Endothelial cell of hepatic sinusoid (primary cell): ENCODE results near the gene PBX3.

Source experiments
- in situ Hi-C: cut with HindIII; loops from 2 replicates; pipeline ENCODE4 v1.10.0; 2017; ENCODE audit warnings: low sequenced_read_pairs

Gene PBX3

DNA sequence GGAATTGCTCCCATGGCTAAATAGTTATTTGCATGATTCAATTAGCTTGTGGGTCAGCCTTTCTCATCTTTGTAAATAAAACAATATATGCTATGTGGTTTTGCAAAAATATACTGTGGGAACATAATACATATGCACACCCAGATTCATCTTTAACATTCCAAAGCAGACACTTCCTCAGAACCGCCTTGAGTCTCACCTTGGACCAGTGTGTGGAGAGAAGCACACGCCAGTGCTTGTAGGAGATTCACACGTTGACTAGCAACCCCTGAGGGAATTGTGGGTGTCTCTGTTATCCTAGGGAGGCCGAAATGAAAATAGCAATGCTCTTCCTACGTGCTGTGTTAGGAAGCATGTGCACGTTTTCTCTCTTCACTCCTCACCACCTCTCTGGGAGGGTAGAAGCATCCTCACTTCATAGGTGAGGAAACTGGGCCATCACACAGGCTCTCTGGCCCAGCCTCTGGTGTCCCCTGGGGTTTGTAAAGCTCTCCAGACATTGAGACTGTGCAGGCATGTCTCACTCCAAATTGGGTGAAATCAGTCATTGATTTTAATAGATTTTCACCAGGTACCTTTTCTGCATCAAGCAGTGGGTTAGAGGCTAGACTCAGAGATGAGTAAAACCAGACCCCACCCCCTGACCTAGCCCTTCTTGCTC, 221.7 kb downstream of the PBX3 start:
- in situ Hi-C loops = no loop called here

DNA sequence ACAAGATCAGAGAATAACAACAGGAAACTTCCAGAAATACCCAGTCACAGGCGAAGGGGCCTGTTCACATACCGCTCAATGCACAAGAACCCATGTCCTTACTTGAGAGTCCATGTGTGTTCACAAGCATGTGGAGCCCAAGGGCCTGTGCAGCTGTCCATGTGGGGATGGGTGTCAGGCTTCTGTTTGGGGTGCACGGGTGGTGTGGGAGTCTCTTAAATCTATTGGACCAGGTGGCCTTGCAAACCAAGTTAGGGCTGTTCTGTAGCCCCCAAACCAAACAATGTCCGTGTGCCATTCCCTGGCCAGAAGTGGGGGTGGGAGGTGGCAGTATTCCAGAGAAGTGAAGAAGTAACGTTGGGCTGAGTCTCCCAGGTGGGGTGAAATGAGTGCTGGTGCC, 222.3 kb downstream of the PBX3 start:
- in situ Hi-C loops = no loop called here

DNA sequence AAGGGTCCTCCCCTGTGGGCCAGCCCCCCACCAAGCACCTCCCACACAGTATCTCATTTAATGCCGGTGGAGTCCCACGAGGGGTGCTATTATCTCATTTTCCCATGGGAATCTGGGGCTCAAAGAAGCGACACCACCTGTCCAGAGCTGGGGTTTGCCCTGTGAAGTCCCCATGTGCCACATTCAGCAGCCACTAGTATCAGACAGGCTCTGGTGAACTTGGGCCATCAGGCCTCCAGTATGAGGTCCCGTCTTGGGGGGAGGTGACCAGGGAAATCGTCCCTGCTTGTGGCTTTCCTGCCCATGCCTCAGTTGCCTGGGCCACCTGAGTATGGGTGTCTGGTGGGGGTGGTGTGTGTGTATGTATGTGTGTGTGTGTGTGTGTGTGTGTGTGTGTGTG, 222.7 kb downstream of the PBX3 start:
- in situ Hi-C loops = no loop called here

DNA sequence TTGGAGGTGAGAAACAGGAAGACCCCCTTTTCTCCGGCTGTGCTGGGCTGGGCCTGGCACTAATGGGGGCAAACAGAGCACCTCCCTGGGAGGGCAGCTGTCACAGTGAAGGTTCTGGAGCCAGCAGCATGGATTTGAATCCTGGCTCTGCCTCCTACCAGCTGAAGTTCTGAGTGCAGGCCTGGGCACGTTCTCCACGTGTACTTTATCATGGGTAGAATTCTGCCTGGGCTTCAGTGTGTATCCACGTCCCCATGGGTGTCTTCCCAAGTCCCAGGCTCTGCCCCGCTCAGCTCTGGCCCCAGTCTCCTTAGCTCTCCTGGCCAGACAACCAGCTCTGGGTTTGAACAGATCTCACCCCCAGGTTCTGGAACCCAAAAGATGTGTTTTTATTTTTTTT, 223.2 kb downstream of the PBX3 start:
- in situ Hi-C loops = no loop called here

DNA sequence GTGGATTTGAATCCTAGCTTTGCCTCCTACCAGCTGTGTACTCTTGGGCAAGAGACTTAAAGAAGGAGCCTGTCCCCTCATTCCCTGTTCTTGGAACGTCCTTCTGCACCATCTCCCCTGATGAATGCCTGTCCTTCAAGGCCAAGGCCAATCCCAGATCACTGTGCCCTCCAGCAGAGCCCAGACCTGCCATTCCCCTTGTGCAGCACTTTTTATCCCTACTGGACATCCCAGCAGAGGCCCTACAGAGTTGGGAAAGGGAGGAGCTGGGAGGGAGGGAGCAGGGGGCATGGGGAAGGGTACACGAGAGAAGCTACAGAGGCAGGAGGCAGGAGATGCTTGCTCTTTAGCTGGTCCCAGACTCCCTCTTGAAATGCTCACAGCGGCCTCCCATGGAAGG, 223.9 kb downstream of the PBX3 start:
- in situ Hi-C loops = no loop called here

DNA sequence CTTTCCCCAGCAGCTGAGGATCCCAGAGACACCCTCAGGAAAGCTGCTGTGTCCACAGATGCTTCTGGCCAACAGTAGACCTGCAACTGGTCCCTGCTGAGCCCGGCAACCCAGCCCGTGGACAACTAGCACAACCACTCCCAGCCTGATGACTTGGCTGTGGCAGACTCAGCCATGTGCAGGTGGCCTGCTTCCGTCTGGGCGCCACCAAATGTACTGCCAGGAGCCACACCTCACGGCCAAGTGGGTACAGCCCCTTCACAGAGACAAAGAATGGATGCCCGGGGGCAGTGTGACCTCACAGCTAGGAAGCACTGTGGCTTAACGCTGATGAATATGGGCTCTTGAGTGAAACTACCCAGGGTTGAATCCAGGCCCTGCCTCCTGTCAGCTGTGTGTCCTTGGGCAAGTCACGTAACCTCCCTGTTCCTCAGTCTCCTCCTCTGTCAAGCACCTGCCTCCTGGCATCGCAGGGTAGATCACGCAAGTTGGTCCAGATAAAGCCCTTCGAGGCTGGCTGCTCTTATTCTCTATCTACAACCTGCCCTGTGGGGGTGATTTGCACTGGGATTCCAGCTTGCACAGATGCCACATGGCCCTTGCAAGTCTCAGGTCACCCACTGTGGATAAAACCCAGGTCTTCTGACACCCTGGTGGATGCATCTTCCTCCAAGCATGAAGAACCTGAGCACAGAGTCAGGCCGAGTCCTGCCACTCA, 225.0 kb downstream of the PBX3 start:
- in situ Hi-C loops = no loop called here

DNA sequence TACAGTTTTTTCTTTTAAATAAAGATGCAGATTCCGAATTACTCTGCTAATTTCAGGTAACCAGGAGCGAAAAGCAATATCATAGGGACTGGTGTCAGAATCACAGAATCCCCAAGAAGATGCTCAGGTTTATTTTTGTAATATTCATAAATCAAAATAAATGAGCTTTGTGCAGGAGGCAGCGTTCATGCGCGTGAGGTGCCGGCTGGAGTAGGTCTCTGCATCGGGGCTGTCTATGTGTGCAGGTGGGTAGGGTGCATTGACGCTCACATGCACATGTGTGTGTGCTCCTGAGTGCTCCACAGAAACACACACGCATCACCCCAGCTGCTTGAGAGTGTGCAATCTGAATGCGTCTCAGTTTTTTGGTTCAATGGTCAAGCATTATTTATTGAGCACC, 226.4 kb downstream of the PBX3 start:
- in situ Hi-C loops = no loop called here

DNA sequence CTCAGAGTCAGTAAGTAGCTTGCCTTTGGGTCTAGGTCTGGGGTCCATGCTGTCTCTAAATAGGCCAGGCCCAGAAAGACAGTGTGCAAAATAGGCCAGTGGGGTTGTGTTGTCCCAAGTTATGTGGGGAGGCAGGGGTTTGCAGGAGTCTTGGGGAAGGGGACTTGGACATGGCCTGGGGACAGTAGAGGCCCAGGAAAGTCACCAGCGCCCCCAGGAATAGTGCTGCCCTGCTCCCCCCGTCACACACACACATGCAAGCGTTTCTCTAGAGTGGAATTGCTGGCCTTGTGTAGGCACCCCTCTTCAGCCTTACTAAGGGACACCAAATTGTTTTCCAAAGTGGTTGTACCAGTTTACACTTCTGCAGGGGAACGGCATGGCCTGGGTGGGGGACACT, 227.5 kb downstream of the PBX3 start:
- in situ Hi-C loops = no loop called here

DNA sequence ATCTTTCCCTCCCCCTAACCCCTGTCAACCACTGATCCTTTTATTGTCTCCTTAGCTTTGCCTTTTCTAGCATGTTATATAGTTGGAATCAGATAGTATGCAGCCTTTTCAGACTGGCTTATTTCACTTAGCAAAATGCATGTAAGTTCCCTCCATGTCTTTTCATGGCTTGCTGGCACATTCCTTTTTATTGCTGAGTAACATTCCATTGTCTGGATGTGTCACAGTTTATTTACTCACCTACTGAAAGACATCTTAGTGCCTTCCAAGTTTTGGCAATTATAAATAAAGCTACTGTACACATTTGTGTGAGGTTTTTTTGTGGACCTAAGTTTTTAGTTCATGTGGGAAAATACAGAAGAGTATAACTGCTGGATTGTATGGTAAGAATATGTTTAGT, 230.1 kb downstream of the PBX3 start:
- in situ Hi-C loops = no loop called here

DNA sequence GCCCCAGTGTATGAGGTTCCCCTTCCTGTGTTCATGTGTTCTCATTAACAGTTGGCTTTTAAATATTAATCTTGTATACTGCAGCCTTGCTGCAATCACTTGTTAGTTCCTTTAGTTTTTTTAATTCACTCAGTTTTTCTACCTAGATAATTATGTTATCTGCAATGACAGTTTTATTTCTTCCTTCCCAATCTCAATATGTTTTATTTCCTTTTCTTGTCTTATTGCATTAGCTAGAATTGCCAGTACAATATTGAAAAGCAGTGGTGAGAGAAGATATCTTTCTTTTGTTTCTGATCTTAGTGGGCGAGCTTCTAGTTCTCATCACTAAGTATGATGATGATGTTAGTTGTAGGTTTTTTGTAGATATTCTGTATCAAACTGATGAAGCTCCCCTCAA, 232.2 kb downstream of the PBX3 start:
- in situ Hi-C loops = no loop called here

DNA sequence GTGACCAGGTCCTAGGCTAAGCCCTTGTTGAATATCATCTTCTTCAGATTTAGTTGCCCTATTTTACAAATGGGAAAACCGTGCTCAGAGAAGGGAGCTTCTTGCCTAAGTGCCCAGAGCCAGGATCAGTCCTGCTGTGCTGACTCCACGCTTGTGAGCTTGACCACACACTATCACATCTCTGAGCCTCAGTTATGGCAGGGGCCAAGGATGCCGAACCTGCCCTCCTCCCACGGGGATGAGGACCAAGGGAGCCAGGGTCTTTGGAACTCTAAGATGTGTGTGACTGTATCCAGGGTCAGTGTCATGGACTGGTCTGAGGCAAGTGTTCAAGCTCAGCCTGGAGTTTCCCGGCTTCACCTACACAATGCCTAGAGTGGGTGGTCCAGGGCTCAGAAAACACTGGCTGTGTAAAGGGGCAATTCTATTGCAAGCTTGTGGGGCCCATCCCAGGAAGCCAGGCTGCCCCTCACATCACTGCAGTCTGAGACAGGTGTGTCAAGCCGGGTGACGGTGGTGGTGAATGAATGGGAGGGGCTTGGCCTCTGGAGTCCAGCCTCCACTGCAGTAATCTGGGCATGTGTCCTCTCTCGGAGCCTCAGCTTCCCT, 235.7 kb downstream of the PBX3 start:
- in situ Hi-C loops = no loop called here

DNA sequence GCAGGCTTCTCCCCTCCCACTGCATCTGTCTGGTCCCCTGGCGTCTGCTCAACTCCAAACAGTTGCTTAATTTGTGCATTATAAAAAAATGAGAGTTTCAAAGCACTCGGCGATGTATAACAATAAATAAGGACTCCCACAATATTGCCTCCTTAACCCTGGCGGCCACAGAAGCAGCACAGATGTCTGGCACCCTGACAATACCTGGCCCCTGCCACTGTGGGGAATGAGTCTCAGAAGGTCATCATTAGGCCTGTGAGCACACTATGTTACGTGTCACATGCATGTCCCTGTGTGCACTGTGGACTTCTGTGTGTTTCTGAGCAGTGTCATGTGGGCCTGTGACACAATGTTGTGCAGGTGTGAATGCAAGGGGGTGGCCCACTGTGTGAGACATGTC, 236.5 kb downstream of the PBX3 start:
- in situ Hi-C loops = no loop called here

DNA sequence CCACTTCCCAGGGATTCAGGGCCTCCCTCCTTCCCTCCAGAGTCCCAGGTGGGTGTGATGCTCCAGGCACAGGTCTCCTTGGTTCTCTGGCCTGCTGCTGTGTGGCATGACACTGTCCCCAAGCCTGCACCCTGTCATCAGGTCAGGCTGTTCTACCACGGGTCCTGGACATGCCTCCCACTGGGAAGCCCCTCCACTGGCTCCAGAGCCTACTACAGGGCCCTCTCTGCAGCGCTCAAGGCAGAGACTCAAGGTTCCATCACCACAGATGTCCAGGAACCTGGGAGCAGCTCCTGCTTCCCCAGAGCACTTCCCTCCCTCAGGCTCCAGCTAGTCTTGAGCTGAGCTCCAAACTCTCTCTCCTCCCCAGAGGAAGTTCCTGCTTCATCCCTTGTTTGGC, 237.3 kb downstream of the PBX3 start:
- in situ Hi-C loops = no loop called here

DNA sequence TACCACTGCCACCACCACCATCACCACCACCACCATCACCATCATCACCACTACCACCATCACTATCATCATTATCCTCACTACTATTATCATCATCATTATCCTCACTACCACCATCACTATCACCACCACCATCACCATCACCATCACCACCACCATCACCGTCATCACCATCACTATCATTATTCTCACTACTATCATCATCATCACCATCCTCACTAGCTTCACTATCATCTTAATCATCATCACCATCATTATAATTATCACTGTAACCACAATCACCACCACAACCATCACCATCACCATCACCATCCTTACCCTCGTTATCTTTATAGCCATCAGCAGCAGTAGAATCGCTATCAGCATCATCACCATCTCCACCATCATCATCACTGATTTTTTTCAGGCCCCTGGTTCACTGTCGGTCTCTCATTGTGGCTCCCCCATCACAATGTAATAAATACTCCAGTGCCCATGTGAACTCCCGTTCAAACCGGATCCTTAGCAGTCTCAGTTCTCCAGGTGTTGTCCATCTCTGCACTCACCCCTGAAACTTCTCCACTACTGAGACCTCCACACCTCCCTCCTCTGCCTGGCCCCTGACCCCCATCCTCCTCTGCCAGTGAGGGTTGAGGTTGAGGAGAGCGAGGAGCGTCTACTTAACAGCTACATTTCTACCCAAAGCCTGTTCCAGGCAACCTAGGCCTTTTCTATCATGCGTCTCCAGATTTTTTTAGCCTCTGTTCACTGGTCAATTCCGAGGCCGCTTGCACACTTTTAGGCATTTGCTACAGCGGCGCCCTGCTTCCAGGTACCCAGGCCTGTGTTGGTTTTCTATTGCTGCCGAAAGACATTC, 238.2 kb downstream of the PBX3 start:
- in situ Hi-C loops = no loop called here

DNA sequence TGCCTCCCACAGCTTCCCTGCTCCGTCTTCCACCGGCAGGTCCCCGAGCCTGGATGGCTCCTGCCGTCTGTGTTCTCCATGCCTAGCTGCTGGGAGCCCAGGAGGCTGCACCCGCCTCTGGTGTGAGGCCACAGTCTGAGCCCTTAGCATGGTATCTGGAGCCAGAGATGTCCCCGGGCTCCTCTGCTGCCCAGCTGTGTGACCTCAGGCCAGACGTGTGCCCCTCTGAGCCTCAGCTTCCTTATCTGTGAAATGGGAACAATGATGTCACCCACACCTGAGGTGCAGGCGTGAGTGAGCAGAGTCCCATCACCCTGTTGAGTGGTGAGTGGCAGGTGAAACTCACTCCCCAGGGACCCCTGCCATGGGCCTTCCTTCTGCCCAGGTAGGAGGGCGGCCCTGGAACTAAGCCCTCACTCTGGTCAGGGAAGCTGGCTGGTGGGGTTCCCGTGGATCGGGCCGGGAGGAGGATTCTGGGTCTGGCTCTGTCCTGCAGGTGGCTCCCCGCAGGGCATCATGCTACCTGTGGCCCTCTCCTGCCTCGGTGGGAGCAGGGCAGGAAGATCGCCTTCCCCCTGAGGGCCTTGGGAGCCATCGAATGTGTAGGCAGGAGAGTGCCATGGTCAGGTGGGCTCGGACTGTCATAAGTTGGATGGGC, 239.0 kb downstream of the PBX3 start:
- in situ Hi-C loops = no loop called here

DNA sequence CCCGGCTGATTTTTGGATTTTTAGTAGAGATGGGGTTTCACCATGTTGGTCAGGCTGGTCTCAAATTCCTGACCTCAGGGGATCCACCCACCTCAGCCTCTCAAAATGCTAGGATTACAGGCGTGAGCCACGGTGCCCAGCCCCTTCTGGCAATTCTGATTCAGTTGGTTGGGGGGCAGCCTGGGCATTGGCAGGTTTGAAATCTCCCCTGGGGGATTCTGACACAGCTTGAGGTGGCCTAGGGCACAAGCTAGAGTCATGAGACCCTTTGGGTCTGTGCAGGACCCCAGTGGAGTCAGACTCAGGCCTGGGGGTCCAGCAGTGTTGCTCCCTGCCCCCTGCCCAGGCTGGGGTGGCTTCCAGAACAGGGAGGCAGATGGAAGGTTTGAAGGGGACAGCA, 239.8 kb downstream of the PBX3 start:
- in situ Hi-C loops = no loop called here

DNA sequence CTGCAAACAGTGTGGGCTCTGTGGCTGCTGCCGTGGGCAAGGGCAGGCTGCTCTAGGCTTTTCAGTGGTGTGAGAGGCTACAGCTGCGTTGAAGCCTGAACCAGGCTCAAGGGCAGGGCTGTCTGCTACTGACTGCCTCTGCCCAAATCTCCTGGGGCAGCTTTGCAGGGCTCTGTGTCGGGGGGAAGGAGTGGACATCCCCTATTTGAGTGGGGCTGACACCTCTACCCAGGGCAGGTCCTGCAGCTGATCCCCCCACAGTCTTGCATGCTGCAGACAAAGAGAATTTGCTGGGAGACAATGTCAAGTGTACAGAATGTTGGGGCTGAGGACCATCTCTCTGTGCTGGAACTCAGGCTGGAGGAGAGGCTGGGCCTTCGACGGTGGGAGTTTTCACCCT, 240.2 kb downstream of the PBX3 start:
- in situ Hi-C loops = no loop called here

DNA sequence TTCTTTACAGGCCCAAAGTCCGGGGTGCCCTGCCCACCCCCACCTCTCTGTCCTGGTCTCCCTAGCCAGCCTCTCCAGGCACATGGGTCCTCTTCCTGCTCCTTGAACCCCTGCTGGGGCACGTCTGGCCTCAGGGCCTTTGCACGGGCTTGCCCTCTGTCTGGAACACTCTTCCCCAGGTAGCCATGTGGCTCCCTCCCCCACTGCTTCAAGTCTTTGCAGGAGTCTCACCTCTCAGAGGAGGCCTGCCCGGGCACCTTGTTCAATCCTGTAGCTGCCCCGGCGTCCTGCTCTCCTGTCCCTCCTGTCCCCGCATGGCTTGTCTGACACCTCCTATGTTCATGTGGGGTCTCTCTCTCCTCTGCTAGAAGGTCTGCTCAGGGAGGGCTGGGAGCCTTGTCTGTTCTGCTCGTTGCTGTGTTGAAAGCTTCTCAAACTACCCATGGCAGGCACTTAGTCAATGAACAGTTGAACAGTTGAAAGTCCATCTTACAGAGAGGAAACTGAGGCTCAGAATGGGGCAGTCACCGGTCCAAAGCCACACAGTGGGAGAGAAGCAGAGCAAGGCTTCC, 241.4 kb downstream of the PBX3 start:
- in situ Hi-C loops = no loop called here

DNA sequence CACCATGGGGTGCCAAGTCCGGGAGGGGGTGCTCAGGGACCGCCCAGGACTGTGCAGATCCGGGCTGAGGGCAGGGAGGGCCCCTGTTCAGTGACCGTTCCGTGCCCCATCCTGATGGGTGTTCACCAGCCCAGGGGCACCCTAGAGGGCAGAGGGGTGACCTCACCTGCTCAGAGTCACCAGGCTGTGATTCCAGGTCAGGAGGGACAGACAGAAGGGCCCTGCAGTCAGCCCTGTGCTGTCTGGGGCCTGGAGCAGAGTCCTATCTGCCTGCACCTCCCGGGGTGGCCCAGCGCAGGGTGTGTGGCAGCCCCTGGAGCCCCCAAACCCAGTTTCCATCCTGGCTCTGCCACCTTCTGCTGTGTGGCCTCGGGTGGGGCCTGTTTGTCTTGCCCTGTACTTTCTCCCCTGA, 241.9 kb downstream of the PBX3 start:
- in situ Hi-C loops = no loop called here

DNA sequence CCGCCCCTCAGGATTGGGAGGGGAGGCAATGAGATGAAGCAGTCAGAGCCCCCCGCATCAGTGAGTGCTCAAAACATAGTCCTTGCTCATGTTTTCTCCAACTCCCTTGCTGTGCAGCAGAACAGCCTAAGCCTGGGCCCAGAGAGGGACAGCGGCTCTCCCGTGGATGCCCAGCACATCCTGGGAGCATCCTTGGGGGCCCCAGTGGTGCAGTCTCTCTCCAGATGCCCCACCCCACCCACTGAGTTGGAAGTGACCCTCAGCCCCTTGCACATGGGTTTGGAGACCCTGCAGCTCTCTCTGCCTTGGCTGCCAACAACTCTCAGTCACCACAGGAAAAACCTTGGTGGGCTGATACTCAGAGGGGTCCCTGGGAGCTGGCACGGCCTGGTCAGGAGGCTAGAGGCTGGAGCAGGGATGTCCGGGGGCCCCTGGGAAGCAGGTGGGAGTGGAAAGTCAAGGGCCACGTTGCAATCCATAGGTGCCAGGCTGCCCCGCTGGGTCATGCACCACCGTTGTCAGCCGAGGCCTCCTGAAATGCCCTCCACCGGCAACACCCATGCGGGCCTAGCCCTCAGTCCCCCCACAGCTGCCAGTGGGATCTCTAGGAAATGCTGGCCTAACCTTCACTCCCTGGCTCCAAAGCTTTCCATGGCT, 242.5 kb downstream of the PBX3 start:
- in situ Hi-C loops = no loop called here
